ENCODE results near the gene CHN2. TPM values are rescaled to one million over a fixed set of nuclear protein-coding genes. Genes with fewer than 3 reads are reported as not detected.
"Not testable (repeated sequence)": the region's sequence is repeated elsewhere in the genome, so short reads cannot be mapped to it uniquely, and the experiment has no call there.

The CHN2 gene
- total RNA-seq, 1 donor from 2014 or later = 14.2 TPM

DNA sequence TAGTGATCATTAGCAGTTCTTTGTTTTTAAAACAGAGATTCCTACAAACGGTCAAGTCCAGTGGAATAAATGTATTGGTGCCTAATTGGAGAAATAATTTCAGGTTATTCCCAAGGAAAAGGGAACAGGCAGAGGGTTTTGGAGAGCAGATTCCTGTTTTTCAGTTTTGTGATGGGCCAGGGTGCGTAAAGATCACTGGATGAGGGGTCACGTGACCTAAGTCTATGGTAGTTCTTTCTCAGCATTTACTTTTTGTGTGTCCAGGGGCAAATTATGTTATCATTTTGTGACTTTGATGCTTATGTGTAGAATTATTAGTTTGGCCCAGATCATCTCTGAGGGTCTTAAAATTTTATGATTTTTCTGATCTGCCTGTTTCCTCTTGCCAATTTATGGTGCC is 15.2 kb downstream of the CHN2 start:
- H3K4me3 ChIP-seq = no peak overlapping the region
- intact Hi-C loops (cut with DNase I) = no loop called here
- no peaks in the 10 kb centered on the region for H3K36me3 ChIP-seq
- H3K9me3 ChIP-seq = no peaks in the 10 kb centered on the region
- ATAC-seq (no peak), DNase-seq (no peak)
- TF ChIP-seq, protein P1, sequence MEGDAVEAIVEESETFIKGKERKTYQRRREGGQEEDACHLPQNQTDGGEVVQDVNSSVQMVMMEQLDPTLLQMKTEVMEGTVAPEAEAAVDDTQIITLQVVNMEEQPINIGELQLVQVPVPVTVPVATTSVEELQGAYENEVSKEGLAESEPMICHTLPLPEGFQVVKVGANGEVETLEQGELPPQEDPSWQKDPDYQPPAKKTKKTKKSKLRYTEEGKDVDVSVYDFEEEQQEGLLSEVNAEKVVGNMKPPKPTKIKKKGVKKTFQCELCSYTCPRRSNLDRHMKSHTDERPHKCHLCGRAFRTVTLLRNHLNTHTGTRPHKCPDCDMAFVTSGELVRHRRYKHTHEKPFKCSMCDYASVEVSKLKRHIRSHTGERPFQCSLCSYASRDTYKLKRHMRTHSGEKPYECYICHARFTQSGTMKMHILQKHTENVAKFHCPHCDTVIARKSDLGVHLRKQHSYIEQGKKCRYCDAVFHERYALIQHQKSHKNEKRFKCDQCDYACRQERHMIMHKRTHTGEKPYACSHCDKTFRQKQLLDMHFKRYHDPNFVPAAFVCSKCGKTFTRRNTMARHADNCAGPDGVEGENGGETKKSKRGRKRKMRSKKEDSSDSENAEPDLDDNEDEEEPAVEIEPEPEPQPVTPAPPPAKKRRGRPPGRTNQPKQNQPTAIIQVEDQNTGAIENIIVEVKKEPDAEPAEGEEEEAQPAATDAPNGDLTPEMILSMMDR (IDR thresholded peaks at IDR 0.05) = no peak
- H3K27me3 ChIP-seq (ENCODE audit: low read depth) = no peaks in the 10 kb centered on the region
- no peaks in the 10 kb centered on the region for H3K4me1 ChIP-seq
- H3K27ac ChIP-seq = no peak overlapping the region

DNA sequence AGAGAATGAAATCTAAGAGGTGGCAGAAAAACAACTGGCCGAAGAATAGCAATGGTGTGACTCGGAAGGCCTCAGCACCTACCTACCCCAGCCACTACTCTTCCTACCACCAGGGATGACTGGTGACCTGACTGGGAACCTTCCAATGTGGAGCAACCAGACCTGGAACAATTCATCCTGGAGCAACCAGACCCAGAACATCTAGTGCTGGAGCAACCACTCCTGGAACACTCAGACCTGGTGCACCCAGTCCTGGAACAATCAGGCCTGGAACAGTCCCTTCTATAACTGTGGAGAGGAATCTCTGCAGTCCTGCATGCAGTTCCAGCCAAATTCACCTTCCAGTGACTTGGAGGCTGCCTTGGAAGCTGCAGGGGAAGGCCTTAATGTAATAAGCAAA is 18.2 kb downstream of the CHN2 start:
- H3K27ac ChIP-seq; H3K27me3 ChIP-seq (ENCODE audit: low read depth); H3K36me3 ChIP-seq; intact Hi-C loops (cut with DNase I); H3K9me3 ChIP-seq; DNase-seq; ATAC-seq; H3K4me3 ChIP-seq; H3K4me1 ChIP-seq: not testable (repeated sequence)

DNA sequence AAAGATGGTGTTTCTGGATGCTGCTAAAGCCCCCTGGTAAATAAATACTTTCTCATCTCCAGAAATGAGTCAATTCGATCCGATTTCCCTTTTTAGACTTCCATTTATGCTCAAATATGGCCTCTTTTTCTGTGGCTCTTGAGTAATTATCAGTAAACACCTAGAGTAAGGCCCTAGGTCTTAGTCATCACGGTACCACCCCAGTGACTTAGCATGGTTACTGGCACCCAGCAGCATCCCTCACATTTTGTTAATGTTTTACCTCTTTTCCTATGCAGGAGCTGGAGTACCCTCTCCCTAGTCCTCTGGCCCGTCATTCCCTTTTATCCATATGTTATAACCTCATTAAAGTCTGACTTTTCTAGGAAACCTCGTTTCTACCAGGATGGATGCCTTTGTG is 19.5 kb downstream of the CHN2 start:
- Histone ChIP-seq H3K27ac (no peak overlapping the region), H3K4me1 (no peaks in the 10 kb centered on the region), H3K27me3 (ENCODE audit: low read depth) (no peaks in the 10 kb centered on the region), H3K4me3 (no peak overlapping the region), H3K36me3 (no peaks in the 10 kb centered on the region), H3K9me3 (no peaks in the 10 kb centered on the region)
- no peak for ATAC-seq
- intact Hi-C loops (cut with DNase I) = no loop called here
- TF ChIP-seq, protein P1 (IDR thresholded peaks at IDR 0.05) = no peak
- no peak for DNase-seq

DNA sequence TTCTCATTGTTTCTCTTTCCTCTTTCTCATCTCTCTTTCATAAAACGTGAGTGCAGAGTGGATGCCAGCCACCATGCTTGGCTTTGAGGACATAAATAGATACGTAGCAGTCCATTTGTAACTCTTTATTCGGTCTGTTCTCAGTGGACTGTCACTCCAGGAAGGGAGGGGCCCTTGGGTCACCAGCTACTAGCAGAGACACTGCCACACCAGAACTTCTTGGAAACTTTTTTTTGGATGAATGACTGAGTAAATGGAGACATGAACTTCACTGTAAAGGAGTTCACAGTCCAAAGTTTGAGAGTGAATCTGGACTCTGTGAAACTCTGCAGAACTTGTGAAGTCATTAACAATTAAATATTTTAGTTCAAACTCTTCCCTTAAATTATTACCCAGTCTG is 20.2 kb downstream of the CHN2 start:
- intact Hi-C loops (cut with DNase I) = no loop called here
- no peaks in the 10 kb centered on the region for H3K9me3 ChIP-seq
- H3K27ac ChIP-seq = no peak overlapping the region

DNA sequence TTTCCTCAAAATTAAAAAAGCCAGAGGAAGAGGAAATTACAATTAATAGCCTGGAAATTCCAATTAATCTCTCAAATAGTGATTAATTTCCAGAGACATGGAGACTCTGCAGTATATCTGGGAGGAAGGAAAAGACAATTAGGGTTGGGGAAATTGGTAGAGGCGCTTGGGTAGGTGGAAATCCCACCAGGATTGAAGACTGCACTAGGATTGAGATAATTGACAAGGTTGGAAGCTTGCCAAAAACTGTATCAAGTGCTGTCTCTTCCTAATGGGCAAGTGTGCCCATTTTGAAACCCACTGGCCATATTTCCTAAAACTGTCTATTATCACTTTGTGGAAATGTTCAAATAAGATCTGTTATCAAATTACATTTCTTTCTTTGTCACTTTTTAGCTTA is 21.6 kb downstream of the CHN2 start:
- intact Hi-C loops (cut with DNase I) = no loop called here
- TF ChIP-seq, protein P1 (IDR thresholded peaks at IDR 0.05) = no peak
- DNase-seq (no peak), ATAC-seq (no peak)
- H3K4me1 ChIP-seq = no peaks in the 10 kb centered on the region
- H3K4me3 ChIP-seq = no peak overlapping the region
- no peak overlapping the region for H3K27ac ChIP-seq
- H3K36me3 ChIP-seq = no peaks in the 10 kb centered on the region
- no peaks in the 10 kb centered on the region for H3K27me3 ChIP-seq (ENCODE audit: low read depth)
- H3K9me3 ChIP-seq = no peaks in the 10 kb centered on the region

More for the DNA sequence above, 20.2 kb downstream of the CHN2 start:
- ATAC-seq (no peak), DNase-seq (no peak)
- Histone ChIP-seq H3K36me3 (no peaks in the 10 kb centered on the region), H3K4me1 (no peaks in the 10 kb centered on the region), H3K27me3 (ENCODE audit: low read depth) (no peaks in the 10 kb centered on the region), H3K4me3 (no peak overlapping the region)
- TF ChIP-seq, protein P1 (IDR thresholded peaks at IDR 0.05) = no peak

DNA sequence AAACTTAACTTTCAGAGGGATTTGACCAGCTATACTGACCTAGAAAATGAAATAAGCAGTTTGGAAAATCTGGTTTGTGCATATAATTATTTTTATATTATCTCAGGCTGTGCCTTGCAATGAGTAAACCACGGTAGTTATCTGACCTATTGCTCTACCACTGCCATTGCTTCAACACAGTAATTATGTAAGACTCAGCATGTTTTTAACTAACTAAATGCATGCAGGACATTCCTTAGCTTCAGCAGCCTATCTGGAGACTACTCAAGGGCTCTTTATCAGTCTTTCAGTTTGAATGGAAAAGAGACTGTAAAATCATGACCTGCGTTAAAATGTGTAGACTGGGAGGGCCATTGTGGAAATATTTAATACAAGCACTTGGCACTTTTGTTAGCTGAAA is 22.5 kb downstream of the CHN2 start:
- peak in 1 of 2 donors; percentile 65 for ATAC-seq
- no peak overlapping the region for H3K27ac ChIP-seq
- no peaks in the 10 kb centered on the region for H3K27me3 ChIP-seq (ENCODE audit: low read depth)
- no peak for DNase-seq
- TF ChIP-seq, protein P1 (IDR thresholded peaks at IDR 0.05) = no peak
- intact Hi-C loops (cut with DNase I) = no loop called here
- H3K4me1 ChIP-seq = no peaks in the 10 kb centered on the region
- no peak overlapping the region for H3K4me3 ChIP-seq
- H3K9me3 ChIP-seq = no peaks in the 10 kb centered on the region
- H3K36me3 ChIP-seq = no peaks in the 10 kb centered on the region
